ENCODE measurements around the gene PLPP1. TPM values are rescaled to one million over a fixed set of nuclear protein-coding genes. Genes with fewer than 3 reads are reported as not detected.

Gene PLPP1
- total and polyA plus RNA-seq, 2 of the 8 experiments (the other 6 are each of a cell fraction or from before 2014, with no cell fraction given): 43.7 to 91.3 TPM

- no peak for TF ChIP-seq CHD7 (IDR thresholded peaks at IDR 0.05; ENCODE audit: insufficient replicate concordance, low read length)
- TF ChIP-seq CBX8 (IDR thresholded peaks at IDR 0.05; ENCODE audit: borderline replicate concordance, low read depth, low read length): no peak
- no peak for TF ChIP-seq ATF2 (IDR thresholded peaks at IDR 0.05; ENCODE audit: low read length)
- TF ChIP-seq SRF (IDR thresholded peaks at IDR 0.05; ENCODE audit: low read depth, low read length): no peak
- no peak for TF ChIP-seq TAF1 (IDR thresholded peaks at IDR 0.05; ENCODE audit: low read depth, low read length)
- TF ChIP-seq MAFK (IDR thresholded peaks at IDR 0.05; ENCODE audit: low read depth, low read length): no peak
- no peak for TF ChIP-seq SP1 (IDR thresholded peaks at IDR 0.05; ENCODE audit: low read depth, low read length)
- TF ChIP-seq RAD21 (IDR thresholded peaks at IDR 0.05 in 1 of 2, conservative IDR thresholded peaks at IDR 0.05 in 1 of 2; ENCODE audit: low read depth in 2 of 2, low read length in 2 of 2): no peak
- no peak for TF ChIP-seq RXRA (IDR thresholded peaks at IDR 0.05; ENCODE audit: insufficient read depth, low read depth, low read length)
- TF ChIP-seq JUND (IDR thresholded peaks at IDR 0.05; ENCODE audit: low read length): no peak
Observed at GRCh38 chr5:55538661-55539060, 3.9 kb upstream of the PLPP1 start (continued).

Data from H1 (cell line).